Endometrial microvascular endothelial cells (primary cell): ENCODE data around the gene NTN1. TPM values are rescaled to one million over a fixed set of nuclear protein-coding genes. Genes with fewer than 3 reads are reported as not detected.

Source experiments
- in situ Hi-C: cut with HindIII; loops from 2 replicates; pipeline ENCODE4 v1.10.0; 2017; ENCODE audit warnings: low sequenced_read_pairs, low pct_unique_long_range_greater_than_20kb; ENCODE audit errors: inconsistent ontology term
- total RNA-seq: library from RNA; depleted of rRNA; stranded (reverse); fragments of >200 nt; gene quantifications from one replicate; pipeline ENCODE4 v1.2.3, GENCODE V29; 2015; ENCODE audit errors: inconsistent ontology term

The NTN1 gene
- total RNA-seq, 1 donor from 2014 or later = not detected

- in situ Hi-C loops = no loop called here
Observed at GRCh38 chr17:9108146-9108545, 86.8 kb downstream of the NTN1 start.

GRCh38 chr17:9109933-9110332, 88.6 kb downstream of the NTN1 start:
- in situ Hi-C loops = no loop called here

GRCh38 chr17:9110501-9110900, 89.2 kb downstream of the NTN1 start:
- in situ Hi-C loops = no loop called here

GRCh38 chr17:9115214-9116191, 94.2 kb downstream of the NTN1 start:
- in situ Hi-C loops = no loop called here

- in situ Hi-C loops = no loop called here
Observed at GRCh38 chr17:9116311-9116835, 95.1 kb downstream of the NTN1 start.

- in situ Hi-C loops = no loop called here
Observed at GRCh38 chr17:9116861-9117568, 95.7 kb downstream of the NTN1 start.

GRCh38 chr17:9120471-9120870, 99.2 kb downstream of the NTN1 start:
- in situ Hi-C loops = no loop called here

GRCh38 chr17:9121186-9121820, 100.0 kb downstream of the NTN1 start:
- in situ Hi-C loops = no loop called here

GRCh38 chr17:9123594-9124553, 102.6 kb downstream of the NTN1 start:
- in situ Hi-C loops = no loop called here

GRCh38 chr17:9124554-9124935, 103.2 kb downstream of the NTN1 start:
- in situ Hi-C loops = no loop called here

- in situ Hi-C loops = no loop called here
Observed at GRCh38 chr17:9125722-9126121, 104.4 kb downstream of the NTN1 start.

- in situ Hi-C loops = no loop called here
Observed at GRCh38 chr17:9127340-9127739, 106.0 kb downstream of the NTN1 start.

GRCh38 chr17:9131371-9131770, 110.1 kb downstream of the NTN1 start:
- in situ Hi-C loops = no loop called here

GRCh38 chr17:9132291-9132690, 111.0 kb downstream of the NTN1 start:
- in situ Hi-C loops = no loop called here

- in situ Hi-C loops = no loop called here
Observed at GRCh38 chr17:9132944-9133610, 111.8 kb downstream of the NTN1 start.

- in situ Hi-C loops = no loop called here
Observed at GRCh38 chr17:9138161-9138717, 116.9 kb downstream of the NTN1 start.

GRCh38 chr17:9139695-9140094, 118.4 kb downstream of the NTN1 start:
- in situ Hi-C loops = no loop called here
